Middle frontal gyrus (tissue), 1 donor: Measurements from ENCODE around the gene EMILIN3.

Experiments
- DNase-seq: peaks from one replicate; pipeline ENCODE4 v3.0.0-alpha.2; 2015; ENCODE audit warnings: low spot score; ENCODE audit errors: extremely low spot score

The EMILIN3 gene

GRCh38 chr20:41348430-41349172 lies 18.0 kb downstream of the EMILIN3 start:
- no peak for DNase-seq

GRCh38 chr20:41347523-41348429 lies 18.8 kb downstream of the EMILIN3 start:
- no peak for DNase-seq

- no peak for DNase-seq
Measured at GRCh38 chr20:41345729-41346067, 20.9 kb downstream of the EMILIN3 start.

GRCh38 chr20:41344938-41345728 lies 21.5 kb downstream of the EMILIN3 start:
- no peak for DNase-seq

- no peak for DNase-seq
Measured at GRCh38 chr20:41344477-41344876, 22.1 kb downstream of the EMILIN3 start.

GRCh38 chr20:41342474-41343464 lies 23.8 kb downstream of the EMILIN3 start:
- DNase-seq: no peak

- no peak for DNase-seq
Measured at GRCh38 chr20:41340327-41341055, 26.1 kb downstream of the EMILIN3 start, which contains the start of gene LPIN3. TSS of gene LPIN3 (plus strand) at chr20:41340821. CDS start at chr20:41345804, 4,983 bp downstream.

GRCh38 chr20:41339957-41340326 lies 26.7 kb downstream of the EMILIN3 start:
- DNase-seq: peak; percentile 50

GRCh38 chr20:41336711-41337492 lies 29.7 kb downstream of the EMILIN3 start:
- no peak for DNase-seq

GRCh38 chr20:41335591-41335990 lies 31.0 kb downstream of the EMILIN3 start:
- no peak for DNase-seq

- no peak for DNase-seq
Measured at GRCh38 chr20:41334443-41335421, 31.9 kb downstream of the EMILIN3 start.

GRCh38 chr20:41334036-41334435 lies 32.6 kb downstream of the EMILIN3 start:
- no peak for DNase-seq

GRCh38 chr20:41331731-41332130 lies 34.9 kb downstream of the EMILIN3 start:
- no peak for DNase-seq

- no peak for DNase-seq
Measured at GRCh38 chr20:41330941-41331340, 35.7 kb downstream of the EMILIN3 start.

GRCh38 chr20:41330343-41330720 lies 36.3 kb downstream of the EMILIN3 start:
- no peak for DNase-seq

- DNase-seq: no peak
Measured at GRCh38 chr20:41329435-41330342, 36.9 kb downstream of the EMILIN3 start.

- no peak for DNase-seq
Measured at GRCh38 chr20:41327178-41327577, 39.4 kb downstream of the EMILIN3 start.
